Spleen (tissue), 7 donors: ENCODE results near the gene OR6C2.

Experiments used
- POLR2A ChIP-seq, 3 donors: fragments of 450-650 bp; IDR thresholded peaks; one replicate each; pipeline ENCODE4 v1.5.1; 2017; ENCODE audit warnings: antibody characterized with exemption in 3 of 3, mild to moderate bottlenecking in 1 of 3
- POLR2AphosphoS5 ChIP-seq, 3 donors: sonication (generic); formaldehyde crosslinking; IDR thresholded peaks; one replicate each; pipeline ENCODE4 v1.5.1; 2017; ENCODE audit warnings: antibody characterized with exemption in 3 of 3
- TF ChIP-seq, protein P1 (sequence below), 11 experiments: fragments of 200-600 bp in 7 of 11; fragments of 450-650 bp in 4 of 11; sonication (generic) in 4 of 11; IDR thresholded peaks in 8 of 11; conservative IDR thresholded peaks in 3 of 11; 1 replicate in 7 of 11; 2 replicates in 4 of 11; pipeline versions ENCODE4 v1.4.0 to v1.8.0; 2016 to 2021; ENCODE audit warnings: antibody characterized with exemption in 11 of 11, inconsistent platforms in 4 of 11, mild to moderate bottlenecking in 1 of 11
- donor health status: DM: no; HTN: no; CAD: no; lungs with moderate emphysema.
- donor health status: DM: no; HTN: no; CAD: no.
- donor health status: DM: no; HTN: no; CAD: no.

DNA sequence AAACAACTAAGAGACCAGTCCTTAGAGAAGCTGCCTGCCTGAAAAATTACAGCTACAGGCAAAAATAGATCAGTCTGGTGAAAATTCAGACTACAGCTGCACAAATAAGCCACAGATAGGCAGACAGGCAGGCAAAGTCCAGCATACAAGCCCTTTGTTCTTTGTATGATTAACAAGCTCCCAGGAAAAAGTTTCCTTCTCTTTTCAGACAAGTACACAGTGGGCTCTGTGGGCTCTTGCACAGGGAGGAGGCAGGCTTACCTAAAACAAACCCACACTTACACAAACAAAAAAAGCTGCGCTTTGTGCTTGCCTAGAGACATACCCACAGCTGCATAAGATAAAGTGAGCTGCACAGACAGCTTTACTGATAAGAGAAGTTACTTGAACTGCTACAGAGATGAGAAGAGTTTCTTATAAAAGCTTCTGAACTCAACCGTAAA, 56.0 kb downstream of the OR6C2 start:
- TF ChIP-seq POLR2A (IDR thresholded peaks at IDR 0.05), result no peak
- TF ChIP-seq, protein P1, sequence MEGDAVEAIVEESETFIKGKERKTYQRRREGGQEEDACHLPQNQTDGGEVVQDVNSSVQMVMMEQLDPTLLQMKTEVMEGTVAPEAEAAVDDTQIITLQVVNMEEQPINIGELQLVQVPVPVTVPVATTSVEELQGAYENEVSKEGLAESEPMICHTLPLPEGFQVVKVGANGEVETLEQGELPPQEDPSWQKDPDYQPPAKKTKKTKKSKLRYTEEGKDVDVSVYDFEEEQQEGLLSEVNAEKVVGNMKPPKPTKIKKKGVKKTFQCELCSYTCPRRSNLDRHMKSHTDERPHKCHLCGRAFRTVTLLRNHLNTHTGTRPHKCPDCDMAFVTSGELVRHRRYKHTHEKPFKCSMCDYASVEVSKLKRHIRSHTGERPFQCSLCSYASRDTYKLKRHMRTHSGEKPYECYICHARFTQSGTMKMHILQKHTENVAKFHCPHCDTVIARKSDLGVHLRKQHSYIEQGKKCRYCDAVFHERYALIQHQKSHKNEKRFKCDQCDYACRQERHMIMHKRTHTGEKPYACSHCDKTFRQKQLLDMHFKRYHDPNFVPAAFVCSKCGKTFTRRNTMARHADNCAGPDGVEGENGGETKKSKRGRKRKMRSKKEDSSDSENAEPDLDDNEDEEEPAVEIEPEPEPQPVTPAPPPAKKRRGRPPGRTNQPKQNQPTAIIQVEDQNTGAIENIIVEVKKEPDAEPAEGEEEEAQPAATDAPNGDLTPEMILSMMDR (IDR thresholded peaks at IDR 0.05 in 8 of 11, conservative IDR thresholded peaks at IDR 0.05 in 3 of 11), result no peak
- TF ChIP-seq POLR2AphosphoS5 (IDR thresholded peaks at IDR 0.05), result no peak
